ENCODE measurements around the gene CDK14. TPM values are rescaled to one million over a fixed set of nuclear protein-coding genes. Genes with fewer than 3 reads are reported as not detected.

Gene CDK14
- total RNA-seq, 1 donor from 2014 or later: 52.3 TPM

DNA sequence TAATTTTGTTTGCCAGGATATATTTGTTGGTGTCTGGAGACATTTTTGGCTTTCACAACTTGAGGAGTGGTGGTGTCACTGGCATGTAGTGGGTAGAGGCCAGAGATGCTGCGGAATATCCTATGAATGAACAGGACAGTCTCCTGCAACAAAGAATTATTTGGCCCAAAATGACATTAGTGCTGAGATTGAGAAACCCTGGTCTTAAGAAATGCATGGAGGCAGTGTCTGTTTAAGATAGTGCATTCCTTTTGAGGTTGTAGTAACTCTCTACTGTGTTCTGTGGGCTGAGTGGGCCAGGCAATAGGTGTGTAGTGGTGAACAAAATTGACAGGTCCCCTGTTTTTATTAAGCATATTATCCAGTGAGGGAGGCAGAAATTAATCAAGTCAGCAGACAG is 165.5 kb downstream of the CDK14 start:
- Mint-ChIP-seq H3K4me3 (no peak overlapping the region), H3K27ac (no peak overlapping the region), H3K9me3 (no peaks in the 10 kb centered on the region), H3K27me3 (ENCODE audit: insufficient read depth, low read depth) (no peaks in the 10 kb centered on the region), H3K36me3 (peaks cover 11% of the 10 kb centered on the region), H3K4me1 (peaks cover 17% of the 10 kb centered on the region)
- H3K9me3 ChIP-seq (ENCODE audit: low read depth): no peaks in the 10 kb centered on the region
- no peak for DNase-seq (ENCODE audit: low spot score)
- no peak overlapping the region for H2AFZ ChIP-seq (replicated peaks)
- peaks cover 58% of the 10 kb centered on the region for H3K4me1 ChIP-seq
- H3K36me3 ChIP-seq: no peaks in the 10 kb centered on the region
- H3F3A ChIP-seq (ENCODE audit: low read depth): peaks cover 16% of the 10 kb centered on the region
- peaks cover 5% of the 10 kb centered on the region for H3K79me2 ChIP-seq (ENCODE audit: low read depth)
- H3K27me3 ChIP-seq: no peaks in the 10 kb centered on the region
- TF ChIP-seq EZH2 (IDR thresholded peaks at IDR 0.05) (no peak), CTCF (IDR thresholded peaks at IDR 0.05) (no peak), EZH2phosphoT487 (IDR thresholded peaks at IDR 0.05) (no peak)
- H3K27ac ChIP-seq: no peak overlapping the region
- H3K9ac ChIP-seq: no peak overlapping the region
- no peak overlapping the region for H3K4me3 ChIP-seq
- H3K4me2 ChIP-seq: no peak overlapping the region
- H4K20me1 ChIP-seq (ENCODE audit: low read depth): no peaks in the 10 kb centered on the region

DNA sequence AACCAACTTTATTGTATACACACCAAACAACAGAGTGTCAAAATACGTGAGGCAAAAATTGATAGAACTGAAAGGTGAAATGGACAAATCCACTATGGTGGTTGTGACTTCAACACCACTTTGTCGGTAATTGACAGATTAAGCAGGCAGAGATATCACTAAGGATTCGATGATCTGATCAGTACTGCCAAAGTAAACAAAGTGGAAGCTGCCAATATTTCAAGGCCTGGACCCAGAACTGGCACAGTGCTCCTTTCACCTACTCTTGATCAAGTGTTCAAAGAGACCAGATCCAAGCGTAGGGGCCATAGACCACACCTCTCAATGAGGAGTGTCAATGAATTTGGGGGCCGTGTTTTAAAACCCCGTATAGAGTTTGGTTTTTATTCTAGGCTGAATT is 167.0 kb downstream of the CDK14 start:
- H4K20me1 ChIP-seq (ENCODE audit: low read depth): no peaks in the 10 kb centered on the region
- no peak overlapping the region for H3K9ac ChIP-seq
- Mint-ChIP-seq H3K27ac (no peak overlapping the region), H3K27me3 (ENCODE audit: insufficient read depth, low read depth) (no peaks in the 10 kb centered on the region), H3K9me3 (no peaks in the 10 kb centered on the region), H3K36me3 (peaks cover 4% of the 10 kb centered on the region), H3K4me1 (peaks cover 23% of the 10 kb centered on the region), H3K4me3 (no peak overlapping the region)
- H3K9me3 ChIP-seq (ENCODE audit: low read depth): no peaks in the 10 kb centered on the region
- no peak overlapping the region for H3K4me3 ChIP-seq
- H3K27me3 ChIP-seq: no peaks in the 10 kb centered on the region
- no peak overlapping the region for H3K27ac ChIP-seq
- DNase-seq (ENCODE audit: low spot score): no peak
- H3K4me2 ChIP-seq: no peak overlapping the region
- no peaks in the 10 kb centered on the region for H3K36me3 ChIP-seq
- H3K4me1 ChIP-seq: peaks cover 58% of the 10 kb centered on the region
- no peak overlapping the region for H2AFZ ChIP-seq (replicated peaks)
- no peak for TF ChIP-seq EZH2phosphoT487 (IDR thresholded peaks at IDR 0.05)
- no peak for TF ChIP-seq EZH2 (IDR thresholded peaks at IDR 0.05)
- TF ChIP-seq CTCF (IDR thresholded peaks at IDR 0.05): no peak
- peaks cover 16% of the 10 kb centered on the region for H3F3A ChIP-seq (ENCODE audit: low read depth)
- peaks cover 16% of the 10 kb centered on the region for H3K79me2 ChIP-seq (ENCODE audit: low read depth)

DNA sequence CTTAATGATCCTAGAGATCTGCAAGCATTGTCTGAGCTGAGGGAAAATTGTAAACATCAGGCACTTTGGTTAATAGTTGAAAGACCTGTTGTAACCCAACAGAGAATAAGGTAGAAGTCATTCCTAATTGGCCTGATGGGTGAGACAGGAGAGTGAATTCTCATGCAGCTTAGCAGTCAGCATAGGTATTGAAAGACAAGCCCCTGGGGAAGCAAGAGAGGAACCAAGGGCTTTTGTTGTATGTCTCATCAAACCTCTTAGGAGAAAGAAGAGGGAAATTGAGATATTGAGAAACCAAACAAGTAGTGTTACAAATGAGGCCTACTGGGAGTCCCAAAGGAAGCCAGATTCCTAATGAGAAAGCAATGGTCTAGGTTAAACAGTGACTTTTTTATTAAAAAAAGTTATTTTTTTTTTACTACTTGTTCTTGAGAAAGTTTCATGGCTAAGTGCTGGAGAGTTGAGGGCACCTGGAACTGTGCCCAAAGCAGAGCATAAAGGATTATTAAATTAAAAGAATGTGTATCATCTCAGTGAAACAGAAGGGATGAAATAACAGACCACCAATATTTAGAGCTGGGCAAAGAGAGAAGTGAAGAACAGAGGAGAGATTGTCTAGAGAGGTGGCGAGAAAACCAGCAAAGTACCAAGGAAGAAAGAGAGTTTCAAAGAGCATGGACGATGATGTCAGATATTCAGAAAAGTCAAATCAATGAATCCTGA is 168.9 kb downstream of the CDK14 start:
- H4K20me1 ChIP-seq (ENCODE audit: low read depth): no peaks in the 10 kb centered on the region
- Mint-ChIP-seq H3K36me3 (peaks cover 9% of the 10 kb centered on the region), H3K4me1 (peaks cover 15% of the 10 kb centered on the region), H3K27ac (no peak overlapping the region), H3K9me3 (no peaks in the 10 kb centered on the region), H3K27me3 (ENCODE audit: insufficient read depth, low read depth) (no peaks in the 10 kb centered on the region), H3K4me3 (no peak overlapping the region)
- peak overlapping the region; percentile 37 for H3K4me2 ChIP-seq
- no peaks in the 10 kb centered on the region for H3K36me3 ChIP-seq
- peaks cover 22% of the 10 kb centered on the region for H3K79me2 ChIP-seq (ENCODE audit: low read depth)
- TF ChIP-seq EZH2 (IDR thresholded peaks at IDR 0.05): no peak
- no peak for TF ChIP-seq EZH2phosphoT487 (IDR thresholded peaks at IDR 0.05)
- TF ChIP-seq CTCF (IDR thresholded peaks at IDR 0.05): no peak
- H3F3A ChIP-seq (ENCODE audit: low read depth): peaks cover 16% of the 10 kb centered on the region
- no peaks in the 10 kb centered on the region for H3K27me3 ChIP-seq
- H3K9me3 ChIP-seq (ENCODE audit: low read depth): no peaks in the 10 kb centered on the region
- H3K4me1 ChIP-seq: peaks cover 56% of the 10 kb centered on the region
- DNase-seq (ENCODE audit: low spot score): peak; percentile 51
- no peak overlapping the region for H3K9ac ChIP-seq
- no peak overlapping the region for H3K4me3 ChIP-seq
- peak overlapping the region; percentile 94 for H3K27ac ChIP-seq
- no peak overlapping the region for H2AFZ ChIP-seq (replicated peaks)
